ENCODE results near the gene ZNF566. TPM values are rescaled to one million over a fixed set of nuclear protein-coding genes. Genes with fewer than 3 reads are reported as not detected.
"Not testable (repeated sequence)": the region's sequence is repeated elsewhere in the genome, so short reads cannot be mapped to it uniquely, and the experiment has no call there.

Gene ZNF566
- total RNA-seq, 1 donor from 2014 or later: 4.8 TPM

- TF ChIP-seq CTCF (IDR thresholded peaks at IDR 0.05; ENCODE audit: insufficient read depth, low read length, poor library complexity, severe bottlenecking): peak; percentile 26
- DNase-seq (ENCODE audit: low read depth); H3K36me3 ChIP-seq (ENCODE audit: control insufficient read depth, insufficient read depth, low read length); H3K4me3 ChIP-seq (ENCODE audit: low read depth, low read length); H3K27me3 ChIP-seq (ENCODE audit: control insufficient read depth, insufficient read depth, low read length): not testable (repeated sequence)
Measured at GRCh38 chr19:36492689-36493453, 3.5 kb upstream of the ZNF566 start.

GRCh38 chr19:36490846-36491245 is 1.5 kb upstream of the ZNF566 start:
- H3K36me3 ChIP-seq (ENCODE audit: control insufficient read depth, insufficient read depth, low read length); H3K4me3 ChIP-seq (ENCODE audit: low read depth, low read length); H3K27me3 ChIP-seq (ENCODE audit: control insufficient read depth, insufficient read depth, low read length); DNase-seq (ENCODE audit: low read depth): not testable (repeated sequence)

- Histone ChIP-seq H3K27me3 (ENCODE audit: control insufficient read depth, insufficient read depth, low read length) (no peaks in the 10 kb centered on the region), H3K4me3 (ENCODE audit: low read depth, low read length) (peak overlapping the region; percentile 72), H3K36me3 (ENCODE audit: control insufficient read depth, insufficient read depth, low read length) (no peaks in the 10 kb centered on the region)
- DNase-seq (ENCODE audit: low read depth): peak; percentile 64
- TF ChIP-seq CTCF (IDR thresholded peaks at IDR 0.05; ENCODE audit: insufficient read depth, low read length, poor library complexity, severe bottlenecking): no peak
Measured at GRCh38 chr19:36489920-36490415, 607 bp upstream of the ZNF566 start.

- no peak for TF ChIP-seq CTCF (IDR thresholded peaks at IDR 0.05; ENCODE audit: insufficient read depth, low read length, poor library complexity, severe bottlenecking)
- H3K27me3 ChIP-seq (ENCODE audit: control insufficient read depth, insufficient read depth, low read length): no peaks in the 10 kb centered on the region
- DNase-seq (ENCODE audit: low read depth): no peak
- peak overlapping the region; percentile 72 for H3K4me3 ChIP-seq (ENCODE audit: low read depth, low read length)
- H3K36me3 ChIP-seq (ENCODE audit: control insufficient read depth, insufficient read depth, low read length): no peaks in the 10 kb centered on the region
Measured at GRCh38 chr19:36488846-36489117, 579 bp downstream of the ZNF566 start.

GRCh38 chr19:36488118-36488845 is 1.1 kb downstream of the ZNF566 start:
- Histone ChIP-seq H3K27me3 (ENCODE audit: control insufficient read depth, insufficient read depth, low read length) (no peaks in the 10 kb centered on the region), H3K4me3 (ENCODE audit: low read depth, low read length) (peak overlapping the region; percentile 72), H3K36me3 (ENCODE audit: control insufficient read depth, insufficient read depth, low read length) (no peaks in the 10 kb centered on the region)
- no peak for DNase-seq (ENCODE audit: low read depth)
- no peak for TF ChIP-seq CTCF (IDR thresholded peaks at IDR 0.05; ENCODE audit: insufficient read depth, low read length, poor library complexity, severe bottlenecking)

- no peak for DNase-seq (ENCODE audit: low read depth)
- no peaks in the 10 kb centered on the region for H3K27me3 ChIP-seq (ENCODE audit: control insufficient read depth, insufficient read depth, low read length)
- no peaks in the 10 kb centered on the region for H3K36me3 ChIP-seq (ENCODE audit: control insufficient read depth, insufficient read depth, low read length)
- TF ChIP-seq CTCF (IDR thresholded peaks at IDR 0.05; ENCODE audit: insufficient read depth, low read length, poor library complexity, severe bottlenecking): no peak
- no peak overlapping the region for H3K4me3 ChIP-seq (ENCODE audit: low read depth, low read length)
Measured at GRCh38 chr19:36483653-36484052, 5.7 kb downstream of the ZNF566 start.

All from kidney epithelial cell (primary cell).